Upper lobe of right lung (tissue), 1 donor: Measurements from ENCODE around the gene LDB2. TPM values are rescaled to one million over a fixed set of nuclear protein-coding genes. Genes with fewer than 3 reads are reported as not detected.
"Not testable (repeated sequence)": the region's sequence is repeated elsewhere in the genome, so short reads cannot be mapped to it uniquely, and the experiment has no call there.

ENCODE experiments used
- ATAC-seq: fragments of 200-7000 bp; cut with Tn5 transposase; one replicate; pipeline ENCODE4 v1.9.1; 2020; ENCODE audit warnings: mild to moderate bottlenecking, moderate library complexity
- DNase-seq: peaks from one replicate; pipeline ENCODE4 v3.0.0-alpha.2; 2020
- H3K27ac ChIP-seq: fragments of 200-600 bp; one replicate; pipeline ENCODE4 v1.8.0; 2022
- H3K27me3 ChIP-seq: fragments of 200-600 bp; one replicate; pipeline ENCODE4 v1.8.0; 2022; ENCODE audit warnings: mild to moderate bottlenecking
- H3K36me3 ChIP-seq: fragments of 200-600 bp; one replicate; pipeline ENCODE4 v1.8.0; 2022
- H3K4me1 ChIP-seq: fragments of 200-600 bp; one replicate; pipeline ENCODE4 v1.8.0; 2022
- H3K4me3 ChIP-seq: fragments of 200-600 bp; one replicate; pipeline ENCODE4 v1.8.0; 2022; ENCODE audit warnings: mild to moderate bottlenecking
- H3K9me3 ChIP-seq: fragments of 200-600 bp; one replicate; pipeline ENCODE4 v1.8.0; 2022
- intact Hi-C: fragments of 100-400 bp; cut with DNase I; formaldehyde crosslinking; loops from one replicate; pipeline ENCODE4 v1.11.0; 2022
- total RNA-seq: library from RNA; stranded (reverse); fragmentation: NEBNext Ultra II Directional; extraction: Animal tissue kit (Norgen Biotek cat#: 25700); gene quantifications from one replicate; pipeline ENCODE4 v1.2.1, GENCODE V29; 2021
- TF ChIP-seq, protein P1 (sequence below): fragments of 200-600 bp; IDR thresholded peaks from one replicate; pipeline ENCODE4 v1.8.0; 2022; ENCODE audit warnings: antibody characterized with exemption
- donor health status: DM: no; HTN: yes; CAD: no; lungs with severe emphysema.

The LDB2 gene
- total RNA-seq, 1 donor from 2014 or later: 139 TPM

DNA sequence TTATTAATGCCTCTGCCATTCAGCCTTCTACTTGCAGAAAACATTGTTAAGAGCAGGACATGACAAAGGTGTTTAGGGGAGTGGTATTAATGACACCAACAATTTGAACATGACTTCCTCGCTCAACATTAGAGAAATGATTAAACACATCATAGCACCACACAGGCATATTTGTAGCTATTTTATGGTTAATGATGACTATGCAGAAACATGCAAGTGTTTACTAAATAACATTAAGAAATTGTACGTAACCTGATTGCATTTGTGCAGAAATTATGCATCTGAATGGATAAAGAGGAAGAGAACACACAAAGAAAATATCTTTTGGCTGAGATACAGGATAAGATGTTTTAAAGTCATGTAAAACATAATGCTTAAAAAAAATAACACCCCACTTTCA is 323.5 kb downstream of the LDB2 start:
- no peaks in the 10 kb centered on the region for H3K4me1 ChIP-seq
- no peaks in the 10 kb centered on the region for H3K9me3 ChIP-seq
- no peaks in the 10 kb centered on the region for H3K36me3 ChIP-seq
- DNase-seq: no peak
- no peaks in the 10 kb centered on the region for H3K27me3 ChIP-seq
- no peak for ATAC-seq
- intact Hi-C loops: no loop called here
- no peak overlapping the region for H3K4me3 ChIP-seq
- TF ChIP-seq, protein P1, sequence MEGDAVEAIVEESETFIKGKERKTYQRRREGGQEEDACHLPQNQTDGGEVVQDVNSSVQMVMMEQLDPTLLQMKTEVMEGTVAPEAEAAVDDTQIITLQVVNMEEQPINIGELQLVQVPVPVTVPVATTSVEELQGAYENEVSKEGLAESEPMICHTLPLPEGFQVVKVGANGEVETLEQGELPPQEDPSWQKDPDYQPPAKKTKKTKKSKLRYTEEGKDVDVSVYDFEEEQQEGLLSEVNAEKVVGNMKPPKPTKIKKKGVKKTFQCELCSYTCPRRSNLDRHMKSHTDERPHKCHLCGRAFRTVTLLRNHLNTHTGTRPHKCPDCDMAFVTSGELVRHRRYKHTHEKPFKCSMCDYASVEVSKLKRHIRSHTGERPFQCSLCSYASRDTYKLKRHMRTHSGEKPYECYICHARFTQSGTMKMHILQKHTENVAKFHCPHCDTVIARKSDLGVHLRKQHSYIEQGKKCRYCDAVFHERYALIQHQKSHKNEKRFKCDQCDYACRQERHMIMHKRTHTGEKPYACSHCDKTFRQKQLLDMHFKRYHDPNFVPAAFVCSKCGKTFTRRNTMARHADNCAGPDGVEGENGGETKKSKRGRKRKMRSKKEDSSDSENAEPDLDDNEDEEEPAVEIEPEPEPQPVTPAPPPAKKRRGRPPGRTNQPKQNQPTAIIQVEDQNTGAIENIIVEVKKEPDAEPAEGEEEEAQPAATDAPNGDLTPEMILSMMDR: no peak
- H3K27ac ChIP-seq: no peak overlapping the region

DNA sequence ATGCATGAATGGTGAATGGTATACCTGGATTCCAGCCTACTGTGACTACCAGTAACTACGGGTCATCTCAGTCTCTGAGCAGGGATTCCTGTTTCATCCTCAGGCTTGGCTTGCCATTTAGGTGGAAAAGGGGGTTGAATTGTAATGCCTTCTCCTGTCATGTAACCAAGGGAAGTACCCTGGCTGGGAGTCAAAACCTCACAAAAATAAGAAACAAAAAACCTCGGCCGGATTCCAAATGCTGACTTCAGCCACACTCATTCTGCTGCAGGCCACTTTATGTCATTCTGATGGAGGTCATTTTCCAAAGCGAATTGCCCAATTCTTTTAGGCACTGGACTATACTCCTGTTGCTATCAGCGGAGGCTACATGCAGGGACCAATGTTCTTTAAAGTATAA is 324.7 kb downstream of the LDB2 start:
- Histone ChIP-seq H3K36me3 (no peaks in the 10 kb centered on the region), H3K4me3 (no peak overlapping the region), H3K27me3 (no peaks in the 10 kb centered on the region), H3K9me3 (no peaks in the 10 kb centered on the region), H3K4me1 (no peaks in the 10 kb centered on the region), H3K27ac (no peak overlapping the region)
- intact Hi-C loops: no loop called here
- DNase-seq: no peak
- no peak for ATAC-seq
- TF ChIP-seq, protein P1: no peak

GRCh38 chr4:16573206-16573605 is 325.2 kb downstream of the LDB2 start:
- Histone ChIP-seq H3K36me3 (no peaks in the 10 kb centered on the region), H3K9me3 (no peaks in the 10 kb centered on the region), H3K27me3 (no peaks in the 10 kb centered on the region), H3K4me1 (no peaks in the 10 kb centered on the region), H3K4me3 (no peak overlapping the region), H3K27ac (no peak overlapping the region)
- TF ChIP-seq, protein P1: no peak
- DNase-seq (no peak), ATAC-seq (no peak)
- intact Hi-C loops: no loop called here

DNA sequence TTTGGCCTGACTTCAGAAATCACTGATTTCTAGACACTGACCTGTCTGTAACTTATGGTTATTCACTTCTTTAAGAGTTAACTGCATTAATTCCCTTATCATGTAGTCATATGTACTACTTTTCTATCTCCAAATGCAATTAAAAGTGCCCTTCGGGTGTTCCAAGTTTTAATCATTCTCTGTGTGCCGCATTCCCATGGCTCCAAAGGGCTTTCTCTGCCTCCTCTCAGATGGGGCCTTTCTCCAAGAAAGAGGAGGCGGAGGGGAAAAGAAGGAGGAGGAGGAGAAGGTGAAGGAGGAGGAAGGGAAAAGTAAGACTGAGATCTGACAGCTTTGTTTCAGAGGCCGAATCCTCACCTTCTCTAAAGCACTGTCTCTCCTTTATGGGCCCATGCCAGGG is 325.8 kb downstream of the LDB2 start:
- Histone ChIP-seq H3K27ac (no peak overlapping the region), H3K36me3 (no peaks in the 10 kb centered on the region), H3K4me1 (no peaks in the 10 kb centered on the region), H3K4me3 (no peak overlapping the region), H3K9me3 (no peaks in the 10 kb centered on the region), H3K27me3 (no peaks in the 10 kb centered on the region)
- no peak for ATAC-seq
- intact Hi-C loops: no loop called here
- no peak for DNase-seq
- TF ChIP-seq, protein P1: no peak

DNA sequence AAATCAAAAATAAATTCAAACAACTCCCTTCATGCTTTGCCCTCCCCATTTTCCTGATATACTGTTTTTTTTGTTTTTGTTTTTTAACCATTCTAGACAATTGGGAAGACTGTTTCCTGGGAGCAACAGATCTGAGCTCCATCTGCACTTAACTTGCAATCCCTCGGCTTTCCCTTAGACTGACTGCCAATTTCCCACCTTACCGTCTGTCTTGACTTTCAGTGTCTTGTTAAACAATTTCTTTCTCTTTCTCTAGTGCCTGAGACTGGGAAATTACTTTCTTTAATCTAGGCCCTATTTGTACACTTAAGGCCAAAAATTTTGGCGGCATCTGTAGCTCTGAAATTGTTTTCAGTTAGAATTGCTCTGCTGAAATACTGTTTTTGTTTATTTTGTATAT is 326.3 kb downstream of the LDB2 start:
- intact Hi-C loops: no loop called here
- Histone ChIP-seq H3K9me3 (no peaks in the 10 kb centered on the region), H3K4me1 (no peaks in the 10 kb centered on the region), H3K27me3 (no peaks in the 10 kb centered on the region), H3K27ac (no peak overlapping the region), H3K4me3 (no peak overlapping the region), H3K36me3 (no peaks in the 10 kb centered on the region)
- TF ChIP-seq, protein P1: no peak
- no peak for ATAC-seq
- no peak for DNase-seq

DNA sequence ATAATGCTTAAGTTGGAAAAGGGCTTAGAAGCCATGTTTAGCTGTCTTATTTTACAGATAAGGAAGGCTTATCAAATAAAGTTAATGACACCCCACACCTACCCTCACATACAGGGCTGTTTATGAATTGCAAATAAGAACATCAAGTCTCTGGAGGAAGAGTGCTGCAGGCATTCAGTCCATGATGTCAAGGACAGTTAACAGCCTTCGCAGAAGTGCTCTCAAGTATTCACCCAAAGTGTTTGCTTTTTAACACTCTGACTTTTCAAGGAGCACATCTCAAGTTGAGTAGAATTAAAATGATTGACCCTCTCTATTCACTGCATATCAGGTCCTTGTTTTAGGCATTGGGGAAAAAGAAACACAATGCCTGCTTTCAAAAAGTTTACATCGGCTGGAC is 328.7 kb downstream of the LDB2 start:
- no peaks in the 10 kb centered on the region for H3K27me3 ChIP-seq
- peak; percentile 50 for ATAC-seq
- H3K4me3 ChIP-seq: no peak overlapping the region
- H3K36me3 ChIP-seq: no peaks in the 10 kb centered on the region
- H3K9me3 ChIP-seq: no peaks in the 10 kb centered on the region
- H3K4me1 ChIP-seq: no peaks in the 10 kb centered on the region
- no peak for DNase-seq
- intact Hi-C loops: no loop called here
- H3K27ac ChIP-seq: no peak overlapping the region
- TF ChIP-seq, protein P1: no peak

- H3K4me1 ChIP-seq, H3K9me3 ChIP-seq, intact Hi-C loops, DNase-seq, H3K27me3 ChIP-seq, H3K36me3 ChIP-seq, ATAC-seq, H3K4me3 ChIP-seq, H3K27ac ChIP-seq: not testable (repeated sequence)
Measured at GRCh38 chr4:16557316-16557715, 341.1 kb downstream of the LDB2 start.
